Fibroblast of villous mesenchyme (primary cell): Measurements from ENCODE around the gene MYNN. TPM values are rescaled to one million over a fixed set of nuclear protein-coding genes. Genes with fewer than 3 reads are reported as not detected.
A peak's percentile ranks its signal among the peaks of the same experiment; 100 is the strongest.

Source experiments
- DNase-seq: peaks from one replicate; pipeline ENCODE4 v3.0.0-alpha.2; 2010; ENCODE audit warnings: low read depth
- H3K4me3 ChIP-seq: 2 replicates; pipeline ENCODE4 v1.5.1; 2011; ENCODE audit warnings: low read depth, mild to moderate bottlenecking, low read length
- CTCF ChIP-seq: IDR thresholded peaks from 2 replicates; pipeline ENCODE4 v1.5.1; 2012; ENCODE audit warnings: low read depth, mild to moderate bottlenecking, low read length; ENCODE audit not compliant: insufficient read depth
- total RNA-seq: library from RNA; depleted of rRNA; stranded (reverse); fragments of >200 nt; gene quantifications from 2 replicates; pipeline ENCODE4 v1.2.3, GENCODE V29; 2012

MYNN gene
- total RNA-seq, 1 donor, result 25.5 TPM

GRCh38 chr3:169813278-169813677 lies 40.1 kb downstream of the MYNN start:
- peak overlapping the region; percentile 62 for H3K4me3 ChIP-seq
- DNase-seq, result no peak
- TF ChIP-seq CTCF, result no peak

GRCh38 chr3:169813757-169814517 lies 40.7 kb downstream of the MYNN start:
- peak; percentile 39 for DNase-seq
- H3K4me3 ChIP-seq, result peak overlapping the region; percentile 62
- TF ChIP-seq CTCF, result peak; percentile 43

GRCh38 chr3:169815590-169816150 lies 42.5 kb downstream of the MYNN start:
- DNase-seq, result no peak
- H3K4me3 ChIP-seq, result no peak overlapping the region
- no peak for TF ChIP-seq CTCF

GRCh38 chr3:169818316-169818715 lies 45.1 kb downstream of the MYNN start:
- no peak overlapping the region for H3K4me3 ChIP-seq
- DNase-seq, result peak; percentile 18
- TF ChIP-seq CTCF, result no peak

- no peak for DNase-seq
- no peak overlapping the region for H3K4me3 ChIP-seq
- no peak for TF ChIP-seq CTCF
Observed at GRCh38 chr3:169822091-169822490, 48.9 kb downstream of the MYNN start.

GRCh38 chr3:169822540-169822939 lies 49.3 kb downstream of the MYNN start:
- TF ChIP-seq CTCF, result no peak
- DNase-seq, result no peak
- no peak overlapping the region for H3K4me3 ChIP-seq
